Adrenal gland (tissue), 5 donors: ENCODE measurements around the gene KSR2.

ENCODE experiments used
- CTCF ChIP-seq, 6 experiments: fragments of 450-650 bp in 4 of 6; fragments of 200-600 bp in 2 of 6; sonication (generic) in 1 of 6; IDR thresholded peaks; 1 replicate in 5 of 6; 2 replicates in 1 of 6; pipeline versions ENCODE4 v1.5.1 to v1.8.0; 2016 to 2021; ENCODE audit warnings: antibody characterized with exemption in 6 of 6, mild to moderate bottlenecking in 2 of 6, moderate library complexity in 1 of 6
- POLR2A ChIP-seq, 2 donors: fragments of 450-650 bp; IDR thresholded peaks; one replicate each; pipeline ENCODE4 v1.6.1; 2017; ENCODE audit warnings: antibody characterized with exemption in 2 of 2, mild to moderate bottlenecking in 2 of 2, moderate library complexity in 1 of 2
- donor health status: DM: no; HTN: no; CAD: no.

GRCh38 chr12:117527479-117527855, 441.3 kb downstream of the KSR2 start:
- TF ChIP-seq CTCF (IDR thresholded peaks at IDR 0.05) (no peak), POLR2A (IDR thresholded peaks at IDR 0.05) (no peak)
